Stimulated activated effector memory CD8-positive, alpha-beta T cell treated with anti-CD3 and anti-CD28 coated beads, Interleukin-12 subunit alpha, Interleukin-12 subunit beta, amount 100 ng/mL, for 72 hours (primary cell): ENCODE data around the gene AUTS2.

Experiments
- ATAC-seq: fragments of 150-1000 bp; cut with Tn5 transposase; 2 replicates; pipeline ENCODE4 v1.10.0; 2021
- DNase-seq, 2 donors: peaks; one replicate each; pipeline ENCODE4 v3.0.0; 2021 to 2022; ENCODE audit warnings: low spot score in 2 of 2
- H3K27ac Mint-ChIP-seq: one replicate; pipeline ENCODE4 v1.8.0; 2022; ENCODE audit warnings: mild to moderate bottlenecking, mixed read lengths
- H3K36me3 Mint-ChIP-seq: one replicate; pipeline ENCODE4 v1.8.0; 2022; ENCODE audit warnings: mild to moderate bottlenecking, mixed read lengths
- H3K4me1 Mint-ChIP-seq: one replicate; pipeline ENCODE4 v1.8.0; 2022; ENCODE audit warnings: mixed read lengths
- H3K4me3 Mint-ChIP-seq: one replicate; pipeline ENCODE4 v1.8.0; 2022; ENCODE audit warnings: mild to moderate bottlenecking, mixed read lengths
- H3K9me3 Mint-ChIP-seq: one replicate; pipeline ENCODE4 v1.8.0; 2022; ENCODE audit warnings: mixed read lengths

Gene AUTS2

DNA sequence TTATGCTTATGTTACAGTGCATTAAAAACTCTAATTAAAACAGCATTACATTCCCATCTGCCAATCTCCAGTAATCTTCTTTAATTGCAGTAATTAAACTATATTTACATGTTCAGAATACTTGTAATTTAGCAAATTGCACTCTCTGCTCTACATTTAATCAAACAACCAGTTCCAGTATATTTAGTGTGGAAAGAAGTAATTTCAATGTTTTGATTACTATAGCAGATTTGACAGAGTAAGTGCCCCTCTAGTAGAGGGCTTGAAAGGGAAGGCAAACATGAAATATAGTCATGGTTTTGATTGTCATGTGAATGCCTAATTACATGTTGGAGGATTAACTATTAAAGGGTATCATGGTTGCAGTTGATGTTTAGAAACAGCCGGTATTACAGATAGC, 739.7 kb downstream of the AUTS2 start:
- Mint-ChIP-seq H3K9me3 (no peaks in the 10 kb centered on the region), H3K27ac (no peak overlapping the region), H3K36me3 (no peaks in the 10 kb centered on the region), H3K4me1 (peaks cover 18% of the 10 kb centered on the region), H3K4me3 (no peak overlapping the region)
- DNase-seq (no peak), ATAC-seq (no peak)

- ATAC-seq (no peak), DNase-seq (no peak)
- Mint-ChIP-seq H3K9me3 (no peaks in the 10 kb centered on the region), H3K4me1 (peaks cover 5% of the 10 kb centered on the region), H3K4me3 (no peak overlapping the region), H3K27ac (no peak overlapping the region), H3K36me3 (no peaks in the 10 kb centered on the region)
Measured at GRCh38 chr7:70340236-70340635, 742.0 kb downstream of the AUTS2 start.

DNA sequence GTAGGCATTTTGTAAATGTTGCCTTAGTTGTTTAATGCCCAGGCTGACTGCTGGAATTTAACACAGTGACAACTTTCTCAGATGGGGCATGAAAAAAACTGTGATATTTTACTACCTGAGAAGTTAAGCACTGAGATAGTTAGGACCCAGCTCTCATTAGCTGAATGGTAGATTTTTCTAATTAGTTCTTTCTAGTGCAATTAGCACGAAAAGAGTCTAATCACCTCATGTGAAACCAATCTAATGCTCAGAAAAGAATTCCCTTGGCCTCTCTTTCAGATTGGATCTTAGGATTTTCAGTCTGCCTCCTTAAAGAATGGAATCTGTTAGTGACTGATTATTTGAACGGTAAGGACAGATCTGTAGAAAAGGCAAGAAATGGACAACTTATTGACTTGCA, 743.2 kb downstream of the AUTS2 start:
- Mint-ChIP-seq H3K4me1 (peaks cover 5% of the 10 kb centered on the region), H3K36me3 (no peaks in the 10 kb centered on the region), H3K4me3 (no peak overlapping the region), H3K9me3 (no peaks in the 10 kb centered on the region), H3K27ac (no peak overlapping the region)
- ATAC-seq = no peak
- no peak for DNase-seq

GRCh38 chr7:70343519-70343918, 745.2 kb downstream of the AUTS2 start:
- DNase-seq (no peak), ATAC-seq (no peak)
- Mint-ChIP-seq H3K4me1 (peaks cover 19% of the 10 kb centered on the region), H3K9me3 (no peaks in the 10 kb centered on the region), H3K27ac (no peak overlapping the region), H3K4me3 (no peak overlapping the region), H3K36me3 (no peaks in the 10 kb centered on the region)

GRCh38 chr7:70344726-70345125, 746.5 kb downstream of the AUTS2 start:
- Mint-ChIP-seq H3K4me3 (no peak overlapping the region), H3K9me3 (no peaks in the 10 kb centered on the region), H3K36me3 (no peaks in the 10 kb centered on the region), H3K27ac (no peak overlapping the region), H3K4me1 (peaks cover 19% of the 10 kb centered on the region)
- ATAC-seq = no peak
- DNase-seq = no peak

- ATAC-seq = peak; percentile 41
- DNase-seq = no peak
- Mint-ChIP-seq H3K9me3 (no peaks in the 10 kb centered on the region), H3K27ac (no peak overlapping the region), H3K36me3 (no peaks in the 10 kb centered on the region), H3K4me3 (peak overlapping the region; percentile 0), H3K4me1 (peaks cover 19% of the 10 kb centered on the region)
Measured at GRCh38 chr7:70346844-70347462, 748.7 kb downstream of the AUTS2 start.

DNA sequence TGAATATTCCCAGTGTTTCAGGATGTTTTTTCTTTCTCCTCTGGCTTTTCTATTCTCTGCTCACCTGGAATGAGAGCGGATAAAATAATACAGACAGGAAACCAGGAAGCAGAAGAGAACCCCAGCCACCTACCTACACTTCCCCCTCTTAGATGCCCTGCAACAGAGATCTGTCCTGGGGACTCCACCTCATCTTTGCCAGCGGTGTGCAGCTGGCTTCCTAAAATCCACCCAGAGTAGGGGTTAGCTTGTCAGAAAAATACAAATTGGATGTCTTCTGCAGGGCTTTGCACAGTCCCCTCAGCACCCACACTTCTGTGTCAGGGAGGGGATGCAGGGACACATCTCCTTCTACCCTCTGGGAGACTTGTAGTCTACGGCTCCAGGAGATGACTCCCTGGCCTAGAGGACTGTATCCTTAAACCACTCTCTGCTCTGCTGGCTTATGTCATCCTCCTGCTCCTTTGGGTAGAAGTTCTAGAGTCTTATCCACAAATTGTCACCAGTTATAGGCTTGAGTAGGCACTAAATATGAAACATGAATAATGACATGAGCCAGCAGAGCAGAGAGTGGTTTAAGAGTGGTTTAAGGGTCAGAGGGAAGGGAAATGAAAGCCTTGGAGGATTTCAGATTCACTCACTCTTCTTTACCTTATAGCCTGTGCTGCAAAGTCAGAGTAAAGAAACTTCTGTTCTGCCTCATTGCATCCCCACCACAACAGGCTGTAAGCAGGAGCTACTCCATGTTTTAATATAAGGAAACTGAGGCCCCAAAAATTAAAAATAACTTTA, 749.4 kb downstream of the AUTS2 start:
- H3K36me3 Mint-ChIP-seq = no peaks in the 10 kb centered on the region
- no peaks in the 10 kb centered on the region for H3K9me3 Mint-ChIP-seq
- peak overlapping the region; percentile 0 for H3K4me3 Mint-ChIP-seq
- ATAC-seq = peak; percentile 96
- peaks cover 19% of the 10 kb centered on the region for H3K4me1 Mint-ChIP-seq
- H3K27ac Mint-ChIP-seq = no peak overlapping the region
- DNase-seq = no peak

- no peak for DNase-seq
- Mint-ChIP-seq H3K27ac (no peak overlapping the region), H3K4me3 (no peak overlapping the region), H3K36me3 (no peaks in the 10 kb centered on the region), H3K4me1 (peaks cover 19% of the 10 kb centered on the region), H3K9me3 (no peaks in the 10 kb centered on the region)
- no peak for ATAC-seq
Measured at GRCh38 chr7:70349031-70349430, 750.8 kb downstream of the AUTS2 start.

GRCh38 chr7:70349819-70350218, 751.5 kb downstream of the AUTS2 start:
- no peak for DNase-seq
- Mint-ChIP-seq H3K4me1 (peaks cover 25% of the 10 kb centered on the region), H3K9me3 (no peaks in the 10 kb centered on the region), H3K27ac (no peak overlapping the region), H3K36me3 (no peaks in the 10 kb centered on the region), H3K4me3 (no peak overlapping the region)
- no peak for ATAC-seq

DNA sequence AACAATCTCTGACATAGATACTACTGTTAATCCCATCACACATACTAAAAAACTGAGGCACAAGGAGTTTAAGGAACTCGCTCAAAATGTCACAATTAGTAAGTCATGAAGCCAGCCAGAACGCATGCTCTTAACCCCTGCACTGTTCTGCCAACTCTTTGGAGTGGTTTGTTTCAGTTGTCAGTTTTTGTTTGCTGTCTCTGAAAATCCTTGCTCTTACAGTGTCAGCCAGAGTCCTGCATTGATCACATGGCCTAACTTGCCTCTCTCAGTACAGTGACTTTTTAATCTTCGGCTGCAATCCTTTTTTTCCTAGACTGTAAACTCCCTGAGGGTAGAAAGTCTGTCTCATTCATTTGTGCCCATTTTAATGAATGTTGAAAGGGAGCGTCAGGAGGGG, 753.8 kb downstream of the AUTS2 start:
- H3K4me1 Mint-ChIP-seq = peaks cover 22% of the 10 kb centered on the region
- DNase-seq (no peak), ATAC-seq (no peak)
- no peaks in the 10 kb centered on the region for H3K36me3 Mint-ChIP-seq
- H3K4me3 Mint-ChIP-seq = no peak overlapping the region
- no peak overlapping the region for H3K27ac Mint-ChIP-seq
- no peaks in the 10 kb centered on the region for H3K9me3 Mint-ChIP-seq

- Mint-ChIP-seq H3K4me1 (peaks cover 15% of the 10 kb centered on the region), H3K9me3 (no peaks in the 10 kb centered on the region), H3K36me3 (no peaks in the 10 kb centered on the region), H3K4me3 (no peak overlapping the region), H3K27ac (no peak overlapping the region)
- DNase-seq = no peak
- no peak for ATAC-seq
Measured at GRCh38 chr7:70352906-70353305, 754.6 kb downstream of the AUTS2 start.

DNA sequence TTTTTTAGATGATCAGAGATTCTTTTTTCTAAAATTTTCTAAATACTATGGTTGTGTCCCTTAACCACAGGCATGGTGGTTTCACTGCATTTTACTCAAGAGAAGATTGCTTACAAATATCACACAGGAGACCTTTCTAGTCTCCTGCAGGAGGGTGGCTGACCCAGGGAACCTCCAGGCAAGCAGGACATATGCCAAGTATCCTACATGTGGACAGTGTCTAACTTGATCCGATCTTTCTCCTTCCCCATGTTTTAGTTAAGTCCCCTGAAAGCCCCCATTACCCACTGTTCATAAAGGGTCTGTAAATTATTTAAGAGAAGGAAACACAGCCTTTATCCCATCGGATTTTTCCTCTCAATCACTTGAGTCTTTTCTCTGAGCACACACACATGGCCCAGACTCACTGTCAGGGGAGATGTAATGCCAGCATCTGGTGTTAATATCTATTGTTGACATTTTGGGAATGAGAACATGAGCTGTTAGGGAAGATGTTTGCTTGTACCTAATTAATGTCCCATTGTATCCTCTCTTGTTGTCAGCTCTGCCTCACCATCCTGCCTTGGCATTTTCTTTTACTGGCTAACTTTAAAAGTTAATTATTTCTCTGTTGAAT, 755.2 kb downstream of the AUTS2 start:
- Mint-ChIP-seq H3K27ac (no peak overlapping the region), H3K9me3 (no peaks in the 10 kb centered on the region), H3K4me1 (peaks cover 15% of the 10 kb centered on the region), H3K36me3 (no peaks in the 10 kb centered on the region), H3K4me3 (no peak overlapping the region)
- DNase-seq (no peak), ATAC-seq (no peak)

DNA sequence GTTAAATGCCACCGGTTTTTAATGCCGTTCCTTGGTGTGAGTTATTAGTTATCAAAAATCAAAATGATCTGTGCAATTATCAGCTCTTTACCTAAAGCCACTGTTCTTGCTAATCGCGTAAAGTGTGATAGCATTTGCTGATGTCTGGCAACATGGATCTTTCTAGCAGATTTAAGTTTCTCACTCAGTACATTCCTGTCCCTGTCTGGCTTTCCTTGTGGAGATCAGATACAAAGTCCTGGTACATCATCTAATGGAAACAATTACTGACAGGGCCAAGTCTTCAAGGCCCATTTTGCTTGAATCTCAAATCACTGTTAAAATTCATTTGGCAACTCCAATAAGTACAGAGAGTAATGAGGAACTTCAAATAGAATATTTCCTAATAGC, 755.7 kb downstream of the AUTS2 start:
- Mint-ChIP-seq H3K9me3 (no peaks in the 10 kb centered on the region), H3K4me3 (no peak overlapping the region), H3K4me1 (peaks cover 15% of the 10 kb centered on the region), H3K36me3 (no peaks in the 10 kb centered on the region), H3K27ac (no peak overlapping the region)
- DNase-seq = no peak
- ATAC-seq = no peak

GRCh38 chr7:70354409-70355169, 756.3 kb downstream of the AUTS2 start:
- DNase-seq = no peak
- Mint-ChIP-seq H3K4me1 (peaks cover 15% of the 10 kb centered on the region), H3K4me3 (no peak overlapping the region), H3K27ac (no peak overlapping the region), H3K9me3 (no peaks in the 10 kb centered on the region), H3K36me3 (no peaks in the 10 kb centered on the region)
- ATAC-seq = peak; percentile 92

GRCh38 chr7:70355198-70356020, 757.1 kb downstream of the AUTS2 start:
- no peak for ATAC-seq
- Mint-ChIP-seq H3K27ac (no peak overlapping the region), H3K36me3 (no peaks in the 10 kb centered on the region), H3K9me3 (no peaks in the 10 kb centered on the region), H3K4me3 (no peak overlapping the region), H3K4me1 (peaks cover 15% of the 10 kb centered on the region)
- no peak for DNase-seq
